Lower leg skin (tissue), 3 donors: ENCODE data around the gene ZFP42.

Source experiments
- CTCF ChIP-seq, 3 donors: fragments of 450-650 bp; IDR thresholded peaks; one replicate each; pipeline ENCODE4 v1.5.1; 2016; ENCODE audit warnings: antibody characterized with exemption in 3 of 3, mild to moderate bottlenecking in 3 of 3, moderate library complexity in 2 of 3
- POLR2A ChIP-seq, 2 donors: fragments of 450-650 bp; IDR thresholded peaks; one replicate each; pipeline ENCODE4 v1.6.1; 2016 to 2017; ENCODE audit warnings: antibody characterized with exemption in 2 of 2, mild to moderate bottlenecking in 1 of 2, moderate library complexity in 1 of 2

DNA sequence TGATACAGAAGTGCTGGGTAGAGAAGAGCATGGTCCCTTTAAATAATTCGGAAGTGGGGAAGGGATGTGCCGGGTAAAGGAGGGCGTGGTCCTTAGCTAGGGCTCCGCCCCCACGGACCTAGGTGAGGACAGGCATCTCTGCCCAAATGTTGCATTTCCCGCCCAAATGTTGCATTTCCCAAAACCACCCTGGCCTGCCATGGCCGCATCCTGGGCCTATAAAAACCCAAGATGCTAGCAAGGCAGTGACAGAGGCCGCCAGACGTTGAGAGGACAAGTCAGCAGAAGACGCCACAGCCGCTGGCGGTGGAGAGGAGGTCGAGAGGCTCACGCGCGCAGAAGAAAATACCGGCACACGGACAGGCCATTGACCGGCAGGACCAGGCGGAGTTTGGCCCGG, 46.1 kb downstream of the ZFP42 start:
- TF ChIP-seq POLR2A (IDR thresholded peaks at IDR 0.05) (no peak), CTCF (IDR thresholded peaks at IDR 0.05) (no peak)
